Aorta (tissue), 5 donors: ENCODE data around the gene MYB. TPM values are rescaled to one million over a fixed set of nuclear protein-coding genes. Genes with fewer than 3 reads are reported as not detected.
"Not testable (repeated sequence)": the region's sequence is repeated elsewhere in the genome, so short reads cannot be mapped to it uniquely, and the experiment has no call there.

Source experiments
- ATAC-seq: fragments of 200-7000 bp; cut with Tn5 transposase; one replicate; pipeline ENCODE4 v1.9.1; 2022; ENCODE audit warnings: moderate library complexity; ENCODE audit not compliant: low FRiP score
- DNase-seq, 2 donors: peaks; one replicate each; pipeline ENCODE4 v3.0.0-alpha.2; 2020
- H3K27ac ChIP-seq, 2 donors: one replicate each; pipeline ENCODE4 v1.5.1; 2013; ENCODE audit warnings: low read length in 2 of 2, mild to moderate bottlenecking in 2 of 2, moderate library complexity in 2 of 2, control low read depth in 1 of 2, inconsistent platforms in 1 of 2, low read depth in 1 of 2
- H3K27me3 ChIP-seq, 2 donors: one replicate each; pipeline ENCODE4 v1.6.1; 2013; ENCODE audit warnings: control low read depth in 1 of 2, low read length in 1 of 2, mild to moderate bottlenecking in 1 of 2, moderate library complexity in 1 of 2; ENCODE audit not compliant: insufficient read depth in 2 of 2, control insufficient read depth in 1 of 2
- H3K36me3 ChIP-seq, 2 donors: one replicate each; pipeline ENCODE4 v1.6.1; 2013; ENCODE audit warnings: control low read depth in 1 of 2, low read length in 1 of 2, mild to moderate bottlenecking in 1 of 2; ENCODE audit not compliant: insufficient read depth in 2 of 2, control insufficient read depth in 1 of 2
- H3K4me1 ChIP-seq, 2 donors: one replicate each; pipeline ENCODE4 v1.6.1; 2013; ENCODE audit warnings: low read length in 2 of 2, control low read depth in 1 of 2, mild to moderate bottlenecking in 1 of 2, moderate library complexity in 1 of 2; ENCODE audit not compliant: insufficient read depth in 2 of 2, control insufficient read depth in 1 of 2
- H3K4me3 ChIP-seq, 2 donors: one replicate each; pipeline ENCODE4 v1.5.1; 2013; ENCODE audit warnings: low read length in 2 of 2, control low read depth in 1 of 2, mild to moderate bottlenecking in 1 of 2
- H3K9me3 ChIP-seq: one replicate; pipeline ENCODE4 v1.6.1; 2013; ENCODE audit warnings: mild to moderate bottlenecking, low read length; ENCODE audit not compliant: control insufficient read depth
- WGBS, 2 donors: extraction: QIAGEN DNeasy Blood & Tissue Kit; methylation state at CpG; one replicate each; pipeline ENCODE4 v1.1.7; 2013; 5-methylcytosine and 5-hydroxymethylcytosine counted together
- intact Hi-C, 2 donors: fragments of 100-400 bp; cut with DNase I; formaldehyde crosslinking; loops; one replicate each; pipeline versions ENCODE4 v1.14.2 to v1.15.0; 2022
- polyA plus RNA-seq, 2 donors: library from polyadenylated mRNA; stranded (reverse); fragments of 200-250 nt; gene quantifications; one replicate each; pipeline ENCODE4 v1.2.3, GENCODE V29; 2013
- total RNA-seq, 2 donors: library from RNA; stranded (reverse); fragmentation: NEBNext Ultra II Directional; extraction: Animal tissue kit (Norgen Biotek cat#: 25700); gene quantifications; one replicate each; pipeline ENCODE4 v1.2.1, GENCODE V29; 2021
- donor health status: healthy with polysubstance abuse.
- donor health status: Bipolar disorder and iron deficiency.
- donor health status: DM: no; HTN: no; CAD: no.
- donor health status: DM: no; HTN: no; CAD: no.
- donor health status: DM: yes; HTN: yes; CAD: no.

MYB gene
- total and polyA plus RNA-seq, 4 donors: 0.87 to 2.8 TPM; not detected in 2

GRCh38 chr6:135236732-135237131 is 55.6 kb downstream of the MYB start:
- no peak overlapping the region for H3K27ac ChIP-seq
- DNase-seq: no peak
- H3K27me3 ChIP-seq: no peaks in the 10 kb centered on the region
- no peak overlapping the region for H3K4me3 ChIP-seq
- intact Hi-C loops: no loop called here
- H3K4me1 ChIP-seq: no peaks in the 10 kb centered on the region
- 47 to 57% methylated on average over 6 of the region's 6 CpGs for WGBS, 2 donors
- no peak for ATAC-seq
- no peaks in the 10 kb centered on the region for H3K36me3 ChIP-seq
- no peaks in the 10 kb centered on the region for H3K9me3 ChIP-seq

- Histone ChIP-seq H3K27ac (no peak overlapping the region), H3K27me3 (no peaks in the 10 kb centered on the region), H3K36me3 (no peaks in the 10 kb centered on the region), H3K4me3 (no peak overlapping the region), H3K4me1 (no peaks in the 10 kb centered on the region), H3K9me3 (no peaks in the 10 kb centered on the region)
- intact Hi-C loops: no loop called here
- 82 to 83% methylated on average over 5 of the region's 5 CpGs for WGBS, 2 donors
- no peak for DNase-seq
- no peak for ATAC-seq
Measured at GRCh38 chr6:135240711-135241110, 59.6 kb downstream of the MYB start.

- DNase-seq: no peak
- H3K4me1 ChIP-seq: no peaks in the 10 kb centered on the region
- intact Hi-C loops: no loop called here
- H3K4me3 ChIP-seq: no peak overlapping the region
- H3K9me3 ChIP-seq: peaks cover 1% of the 10 kb centered on the region
- no peak for ATAC-seq
- H3K36me3 ChIP-seq: no peaks in the 10 kb centered on the region
- H3K27me3 ChIP-seq: no peaks in the 10 kb centered on the region
- no peak overlapping the region for H3K27ac ChIP-seq
- WGBS, 2 donors: 82% methylated on average over 7 of the region's 7 CpGs
Measured at GRCh38 chr6:135243871-135244796, 63.0 kb downstream of the MYB start.

GRCh38 chr6:135244805-135245204 is 63.7 kb downstream of the MYB start:
- no peak overlapping the region for H3K4me3 ChIP-seq
- no peaks in the 10 kb centered on the region for H3K36me3 ChIP-seq
- intact Hi-C loops: no loop called here
- H3K9me3 ChIP-seq: peaks cover 1% of the 10 kb centered on the region
- no peaks in the 10 kb centered on the region for H3K27me3 ChIP-seq
- H3K27ac ChIP-seq: no peak overlapping the region
- ATAC-seq (no peak), DNase-seq (no peak)
- H3K4me1 ChIP-seq: no peaks in the 10 kb centered on the region
- 88 to 93% methylated on average over 6 of the region's 6 CpGs for WGBS, 2 donors

GRCh38 chr6:135246412-135247012 is 65.4 kb downstream of the MYB start:
- ATAC-seq, DNase-seq, H3K4me1 ChIP-seq, intact Hi-C loops, H3K36me3 ChIP-seq, H3K4me3 ChIP-seq, H3K27me3 ChIP-seq, H3K27ac ChIP-seq, H3K9me3 ChIP-seq: not testable (repeated sequence)
- WGBS, 2 donors: 86 to 90% methylated on average over 8 of the region's 8 CpGs

GRCh38 chr6:135250234-135250633 is 69.1 kb downstream of the MYB start:
- no peak for DNase-seq
- no peaks in the 10 kb centered on the region for H3K4me1 ChIP-seq
- no peaks in the 10 kb centered on the region for H3K27me3 ChIP-seq
- H3K4me3 ChIP-seq: no peak overlapping the region
- no peak for ATAC-seq
- intact Hi-C loops: no loop called here
- H3K27ac ChIP-seq: no peak overlapping the region
- 75 to 79% methylated on average over 9 of the region's 9 CpGs for WGBS, 2 donors
- H3K9me3 ChIP-seq: peaks cover 1% of the 10 kb centered on the region
- H3K36me3 ChIP-seq: no peaks in the 10 kb centered on the region

GRCh38 chr6:135250751-135251497 is 69.8 kb downstream of the MYB start:
- Histone ChIP-seq H3K27ac (no peak overlapping the region), H3K9me3 (peaks cover 1% of the 10 kb centered on the region), H3K4me3 (no peak overlapping the region), H3K4me1 (no peaks in the 10 kb centered on the region), H3K36me3 (no peaks in the 10 kb centered on the region), H3K27me3 (no peaks in the 10 kb centered on the region)
- no peak for ATAC-seq
- DNase-seq: no peak
- intact Hi-C loops: no loop called here
- WGBS, 2 donors: 83 to 89% methylated on average over 9 of the region's 9 CpGs

- no peak overlapping the region for H3K4me3 ChIP-seq
- no peak for DNase-seq
- H3K27ac ChIP-seq: no peak overlapping the region
- H3K36me3 ChIP-seq: no peaks in the 10 kb centered on the region
- H3K9me3 ChIP-seq: peaks cover 1% of the 10 kb centered on the region
- H3K27me3 ChIP-seq: no peaks in the 10 kb centered on the region
- ATAC-seq: no peak
- intact Hi-C loops: no loop called here
- 55 to 56% methylated on average over 13 of the region's 13 CpGs for WGBS, 2 donors
- no peaks in the 10 kb centered on the region for H3K4me1 ChIP-seq
Measured at GRCh38 chr6:135251498-135252441, 70.7 kb downstream of the MYB start.
